ENCODE results near the gene EBNA1BP2. TPM values are rescaled to one million over a fixed set of nuclear protein-coding genes. Genes with fewer than 3 reads are reported as not detected.

The EBNA1BP2 gene
- 30.8 TPM for total RNA-seq

GRCh38 chr1:43171876-43172526, at the start of gene EBNA1BP2, which contains the start of gene CFAP57:
EBNA1BP2 (minus strand) TSS chr1:43172290; CDS start chr1:43172118, 172 bp downstream.
CFAP57 (plus strand) TSS chr1:43172330; CDS start chr1:43172754, 424 bp downstream.

Small RNA genes within 50 kb of the gene (small RNA-seq; reads per million reads assigned to genes)
- gene RNA5SP46 (ENCODE audit: low replicate concordance), result not detected

Other genes starting within 250 kb of the EBNA1BP2 start
- gene SLC2A1, start 213.4 kb downstream of the EBNA1BP2 start, total RNA-seq, result 274 TPM
- gene CFAP57, start within 50 bp of the EBNA1BP2 start, total RNA-seq, result 0.70 TPM
- gene TMEM125, start 97.7 kb upstream of the EBNA1BP2 start, total RNA-seq, result 9.1 TPM
- 12.9 TPM for gene C1orf210, start 113.3 kb upstream of the EBNA1BP2 start, total RNA-seq
- gene TIE1, start 128.7 kb upstream of the EBNA1BP2 start, total RNA-seq, result 87.1 TPM
- gene MPL, start 165.5 kb upstream of the EBNA1BP2 start, total RNA-seq, result 0.58 TPM
- gene CDC20, start 186.7 kb upstream of the EBNA1BP2 start, total RNA-seq, result 24.5 TPM
- gene ELOVL1, start 195.7 kb upstream of the EBNA1BP2 start, total RNA-seq, result 24.7 TPM
- gene MED8, start 217.5 kb upstream of the EBNA1BP2 start, total RNA-seq, result 21.8 TPM
- gene SZT2, start 217.6 kb upstream of the EBNA1BP2 start, total RNA-seq, result 47.8 TPM

Data from metanephros (tissue), 2 donors.